ENCODE results near the gene PRSS53. TPM values are rescaled to one million over a fixed set of nuclear protein-coding genes. Genes with fewer than 3 reads are reported as not detected.

Gene PRSS53
- total RNA-seq, 2 experiments from 2014 or later: 3.7 to 5.7 TPM

DNA sequence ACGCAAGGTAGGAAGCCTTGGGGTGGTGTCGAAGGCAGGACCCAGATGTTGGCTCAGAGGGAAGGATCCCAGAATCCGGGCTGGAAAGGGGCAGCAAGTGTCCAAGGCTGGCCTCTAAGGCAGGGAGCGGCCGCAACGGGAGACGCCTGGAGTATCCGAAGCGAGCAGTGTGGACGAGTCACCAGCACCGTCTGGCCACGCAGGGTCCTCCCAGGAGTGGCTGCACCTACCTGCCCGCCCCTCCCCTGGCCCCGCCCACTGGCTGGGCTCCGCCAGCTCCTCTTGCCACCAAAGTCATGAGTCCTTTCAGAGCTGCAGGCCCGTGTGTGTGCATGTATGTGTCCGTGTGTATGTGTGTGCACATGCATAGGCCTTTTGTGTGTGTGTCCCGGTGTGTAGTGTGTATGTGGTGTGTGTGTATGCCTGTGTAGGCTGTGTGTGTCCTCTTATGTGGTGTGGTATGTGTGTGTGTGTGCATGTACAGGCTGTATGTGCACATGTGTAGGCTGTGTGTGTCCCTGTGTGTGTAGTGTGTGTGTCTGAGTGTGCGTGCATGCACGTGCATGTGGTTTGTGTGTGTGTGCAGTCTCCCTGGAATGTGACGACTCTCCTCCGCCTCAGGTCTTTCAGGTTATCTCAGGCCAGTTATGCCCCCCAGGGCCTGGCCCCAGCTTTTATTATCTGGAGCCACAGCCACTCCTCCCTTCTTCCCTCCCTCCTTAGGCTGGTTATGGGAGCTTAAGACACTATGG, 47.0 kb upstream of the PRSS53 start, which contains the start of gene PRSS8:
Gene PRSS8 (minus strand): TSS at position 193 of the 752 bp plus-strand sequence. CDS start 229 bp downstream, outside the sequence.
- Histone ChIP-seq H3K4me2 (ENCODE audit: low read length) (no peak within 1 kb of the TSS), H3K36me3 (ENCODE audit: insufficient read depth, low read length) (peaks cover 14% of the 10 kb centered on the region; the same call in 1 of the 2 replicates), H3K27ac (ENCODE audit: low read depth, low read length, poor library complexity, severe bottlenecking) (no peak within 1 kb of the TSS), H3K4me3 (ENCODE audit: low read depth, low read length, poor library complexity, severe bottlenecking) (no peak within 1 kb of the TSS), H3K9me2 (ENCODE audit: insufficient read depth, low read length) (no peaks in the 10 kb centered on the region), H3K79me2 (ENCODE audit: insufficient read depth, low read depth, low read length) (no peaks in the 10 kb centered on the region), H3K9me3 (ENCODE audit: low read length) (no peaks in the 10 kb centered on the region), H3K4me1 (ENCODE audit: insufficient read depth, low read length, poor library complexity, severe bottlenecking) (no peaks in the 10 kb centered on the region), H2AFZ (ENCODE audit: low read length) (no peak within 1 kb of the TSS), H4K20me1 (ENCODE audit: insufficient read depth, low read length) (no peaks in the 10 kb centered on the region)
- no peak for DNase-seq (ENCODE audit: low spot score)
- no TSS peak for BruUV-seq (replicated peaks)
- intact Hi-C loops (cut with micrococcal nuclease; ENCODE audit: unreplicated experiment): no loop called here
- CTCF ChIA-PET (ENCODE audit: unreplicated experiment): no interaction called here
- TF ChIP-seq EZH2phosphoT487 (IDR thresholded peaks at IDR 0.05; ENCODE audit: borderline replicate concordance, low read depth, low read length): no peak
- TF ChIP-seq, protein P1, sequence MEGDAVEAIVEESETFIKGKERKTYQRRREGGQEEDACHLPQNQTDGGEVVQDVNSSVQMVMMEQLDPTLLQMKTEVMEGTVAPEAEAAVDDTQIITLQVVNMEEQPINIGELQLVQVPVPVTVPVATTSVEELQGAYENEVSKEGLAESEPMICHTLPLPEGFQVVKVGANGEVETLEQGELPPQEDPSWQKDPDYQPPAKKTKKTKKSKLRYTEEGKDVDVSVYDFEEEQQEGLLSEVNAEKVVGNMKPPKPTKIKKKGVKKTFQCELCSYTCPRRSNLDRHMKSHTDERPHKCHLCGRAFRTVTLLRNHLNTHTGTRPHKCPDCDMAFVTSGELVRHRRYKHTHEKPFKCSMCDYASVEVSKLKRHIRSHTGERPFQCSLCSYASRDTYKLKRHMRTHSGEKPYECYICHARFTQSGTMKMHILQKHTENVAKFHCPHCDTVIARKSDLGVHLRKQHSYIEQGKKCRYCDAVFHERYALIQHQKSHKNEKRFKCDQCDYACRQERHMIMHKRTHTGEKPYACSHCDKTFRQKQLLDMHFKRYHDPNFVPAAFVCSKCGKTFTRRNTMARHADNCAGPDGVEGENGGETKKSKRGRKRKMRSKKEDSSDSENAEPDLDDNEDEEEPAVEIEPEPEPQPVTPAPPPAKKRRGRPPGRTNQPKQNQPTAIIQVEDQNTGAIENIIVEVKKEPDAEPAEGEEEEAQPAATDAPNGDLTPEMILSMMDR (conservative IDR thresholded peaks at IDR 0.05; ENCODE audit: low read length): no peak
- POLR2A ChIA-PET: interaction anchor here (2.2 kb wide), 1 partner anchor 18 kb away, joined by 4 read pairs; the partner anchor contains the start of gene KAT8

DNA sequence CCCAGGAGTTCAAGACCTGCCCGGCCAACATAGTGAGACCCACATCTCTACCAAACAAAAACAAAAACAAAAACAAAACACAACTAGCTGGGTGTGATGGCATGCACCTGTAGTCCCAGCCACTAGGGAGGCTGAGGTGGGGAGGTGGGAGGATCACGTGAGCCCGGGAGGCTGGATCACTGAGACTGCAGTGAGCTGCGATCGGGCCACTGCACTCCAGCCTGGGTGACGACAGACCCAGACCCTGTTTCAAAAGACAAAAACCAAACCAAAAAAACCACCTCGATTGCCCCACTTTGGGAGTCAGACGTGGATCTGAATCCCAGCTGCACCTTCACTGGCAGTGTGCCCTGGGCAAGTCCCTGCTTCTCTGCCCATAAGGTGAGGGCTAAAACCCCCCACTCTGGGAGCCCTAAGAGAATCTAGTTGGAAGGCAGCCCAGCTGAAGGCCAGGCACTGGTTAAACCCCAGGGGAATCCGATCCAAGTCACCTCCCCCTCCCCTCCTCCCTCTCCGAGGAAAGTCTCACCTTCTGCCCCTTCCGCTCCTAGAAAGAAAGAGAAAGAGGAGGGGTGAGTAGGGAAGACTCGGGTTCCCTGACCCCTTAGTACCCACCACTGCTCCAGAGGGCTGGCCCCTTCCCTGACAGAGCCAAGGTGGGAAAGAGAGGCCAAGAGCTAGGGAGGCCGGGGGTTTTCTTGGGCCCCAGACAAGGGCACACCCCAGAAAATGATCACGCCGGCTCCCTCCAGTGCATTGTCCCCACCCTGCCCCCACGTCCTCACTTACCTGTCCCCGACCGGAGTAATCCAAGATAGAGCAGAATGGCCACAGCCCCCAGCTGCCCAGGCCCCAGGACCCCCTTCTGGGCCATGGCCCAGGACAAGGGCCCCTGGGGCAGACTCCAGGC, 46.1 kb upstream of the PRSS53 start:
- no peaks in the 10 kb centered on the region for H4K20me1 ChIP-seq (ENCODE audit: insufficient read depth, low read length)
- H3K27ac ChIP-seq (ENCODE audit: low read depth, low read length, poor library complexity, severe bottlenecking): no peak overlapping the region
- DNase-seq (ENCODE audit: low spot score): no peak
- no peak overlapping the region for H2AFZ ChIP-seq (ENCODE audit: low read length)
- intact Hi-C loops (cut with micrococcal nuclease; ENCODE audit: unreplicated experiment): no loop called here
- H3K4me3 ChIP-seq (ENCODE audit: low read depth, low read length, poor library complexity, severe bottlenecking): no peak overlapping the region
- H3K9me3 ChIP-seq (ENCODE audit: low read length): no peaks in the 10 kb centered on the region
- H3K79me2 ChIP-seq (ENCODE audit: insufficient read depth, low read depth, low read length): no peaks in the 10 kb centered on the region
- no TSS peak for BruUV-seq (replicated peaks)
- TF ChIP-seq, protein P1 (conservative IDR thresholded peaks at IDR 0.05; ENCODE audit: low read length): no peak
- H3K4me1 ChIP-seq (ENCODE audit: insufficient read depth, low read length, poor library complexity, severe bottlenecking): no peaks in the 10 kb centered on the region
- ChIA-PET POLR2A (interaction anchor here (2.2 kb wide), 1 partner anchor 17 kb away, joined by 4 read pairs; the partner anchor contains the start of gene KAT8), CTCF (ENCODE audit: unreplicated experiment) (no interaction called here)
- H3K36me3 ChIP-seq (ENCODE audit: insufficient read depth, low read length): peaks cover 21% of the 10 kb centered on the region; the same call in 1 of the 2 replicates
- no peak overlapping the region for H3K4me2 ChIP-seq (ENCODE audit: low read length)
- H3K9me2 ChIP-seq (ENCODE audit: insufficient read depth, low read length): no peaks in the 10 kb centered on the region
